ENCODE results near the gene KIF24. TPM values are rescaled to one million over a fixed set of nuclear protein-coding genes. Genes with fewer than 3 reads are reported as not detected.

Gene KIF24
- total RNA-seq, 5 donors from 2014 or later (not counting 1 experiment from before 2014, with no cell fraction given) = 0.15 to 0.41 (median 0.23) TPM

- H3K4me1 Mint-ChIP-seq = no peaks in the 10 kb centered on the region
- DNase-seq (no peak), ATAC-seq (replicated peaks in 1 of 4) (no peak)
- ChIA-PET POLR2A (no interaction called here), CTCF (interaction anchor here in 1 of 2 donors (0.7 kb wide), 1 partner anchor 44 kb away, joined by 5 read pairs; no protein-coding TSS in a partner anchor)
- H3K36me3 Mint-ChIP-seq = peaks cover 29% of the 10 kb centered on the region
- H3K4me3 Mint-ChIP-seq = no peak overlapping the region
- peaks cover 0 to 19% of the 10 kb centered on the region in 2 donors for H3K36me3 ChIP-seq (ENCODE audit: control insufficient read depth in 2 of 2, extremely low read depth in 1 of 2, insufficient read depth in 1 of 2, low read length in 1 of 2)
- H3K4me1 ChIP-seq (ENCODE audit: control insufficient read depth in 1 of 2, extremely low read depth in 1 of 2, insufficient read depth in 2 of 2, low read length in 2 of 2) = no peaks in the 10 kb centered on the region
- no peak overlapping the region for H3K4me3 ChIP-seq (ENCODE audit: control insufficient read depth in 1 of 2, extremely low read depth in 1 of 2, low read length in 1 of 2)
- H3K27ac ChIP-seq (ENCODE audit: low read length) = no peak overlapping the region
- H3K27me3 Mint-ChIP-seq = no peaks in the 10 kb centered on the region
- H3K9me3 Mint-ChIP-seq = no peaks in the 10 kb centered on the region
- H3K27me3 ChIP-seq (replicated peaks in 1 of 2; ENCODE audit: control insufficient read depth in 2 of 2, extremely low read depth in 1 of 2, insufficient read depth in 2 of 2, low read length in 1 of 2) = no peaks in the 10 kb centered on the region
- no peak overlapping the region for H3K27ac Mint-ChIP-seq
- H3K9me3 ChIP-seq = no peaks in the 10 kb centered on the region
Observed at GRCh38 chr9:34347800-34348158, 18.7 kb upstream of the KIF24 start.

- no peak for ATAC-seq (replicated peaks in 1 of 4)
- Mint-ChIP-seq H3K9me3 (no peaks in the 10 kb centered on the region), H3K27me3 (no peaks in the 10 kb centered on the region), H3K4me1 (no peaks in the 10 kb centered on the region), H3K36me3 (peaks cover 33% of the 10 kb centered on the region), H3K4me3 (no peak overlapping the region), H3K27ac (no peak overlapping the region)
- H3K27me3 ChIP-seq (replicated peaks in 1 of 2; ENCODE audit: control insufficient read depth in 2 of 2, extremely low read depth in 1 of 2, insufficient read depth in 2 of 2, low read length in 1 of 2) = no peaks in the 10 kb centered on the region
- H3K4me3 ChIP-seq (ENCODE audit: control insufficient read depth in 1 of 2, extremely low read depth in 1 of 2, low read length in 1 of 2) = no peak overlapping the region
- H3K9me3 ChIP-seq = no peaks in the 10 kb centered on the region
- DNase-seq = no peak
- ChIA-PET CTCF (interaction anchor here (0.6 to 0.7 kb wide), 3 partner anchors 30 to 155 kb away, joined by 3 to 5 read pairs (median 5); no protein-coding TSS in a partner anchor), POLR2A (no interaction called here)
- whole genome bisulfite sequencing (ENCODE audit: insufficient coverage) = 94% methylated on average over 6 of the region's 15 CpGs
- no peaks in the 10 kb centered on the region for H3K4me1 ChIP-seq (ENCODE audit: control insufficient read depth in 1 of 2, extremely low read depth in 1 of 2, insufficient read depth in 2 of 2, low read length in 2 of 2)
- H3K36me3 ChIP-seq (ENCODE audit: control insufficient read depth in 2 of 2, extremely low read depth in 1 of 2, insufficient read depth in 1 of 2, low read length in 1 of 2) = peaks cover 0 to 26% of the 10 kb centered on the region in 2 donors
- no peak overlapping the region for H3K27ac ChIP-seq (ENCODE audit: low read length)
Observed at GRCh38 chr9:34346873-34347799, 18.1 kb upstream of the KIF24 start.

- no peak overlapping the region for H3K4me3 ChIP-seq (ENCODE audit: control insufficient read depth in 1 of 2, extremely low read depth in 1 of 2, low read length in 1 of 2)
- CTCF ChIA-PET = interaction anchor here in 1 of 2 donors (0.6 kb wide), 1 partner anchor 12 kb away, joined by 11 read pairs; no protein-coding TSS in a partner anchor
- Mint-ChIP-seq H3K27me3 (no peaks in the 10 kb centered on the region), H3K36me3 (peaks cover 40% of the 10 kb centered on the region), H3K9me3 (no peaks in the 10 kb centered on the region), H3K4me3 (no peak overlapping the region), H3K27ac (no peak overlapping the region), H3K4me1 (peaks cover 0 to 5% (median 0%) of the 10 kb centered on the region in 3 donors)
- no CpG with 5 or more reads among the region's 1 CpG for WGBS (ENCODE audit: insufficient coverage)
- ATAC-seq (replicated peaks in 1 of 4) (no peak), DNase-seq (no peak)
- no peak overlapping the region for H3K27ac ChIP-seq (ENCODE audit: low read length)
- no peaks in the 10 kb centered on the region for H3K4me1 ChIP-seq (ENCODE audit: control insufficient read depth in 1 of 2, extremely low read depth in 1 of 2, insufficient read depth in 2 of 2, low read length in 2 of 2)
- H3K36me3 ChIP-seq (ENCODE audit: control insufficient read depth in 2 of 2, extremely low read depth in 1 of 2, insufficient read depth in 1 of 2, low read length in 1 of 2) = peaks cover 4 to 50% of the 10 kb centered on the region in 2 donors
- H3K9me3 ChIP-seq = no peaks in the 10 kb centered on the region
- POLR2A ChIA-PET = no interaction called here
- no peaks in the 10 kb centered on the region for H3K27me3 ChIP-seq (replicated peaks in 1 of 2; ENCODE audit: control insufficient read depth in 2 of 2, extremely low read depth in 1 of 2, insufficient read depth in 2 of 2, low read length in 1 of 2)
Observed at GRCh38 chr9:34343605-34344004, 14.5 kb upstream of the KIF24 start.

GRCh38 chr9:34343090-34343489 is 14.0 kb upstream of the KIF24 start:
- ATAC-seq (replicated peaks in 1 of 4) = no peak

GRCh38 chr9:34341659-34342295 is 12.7 kb upstream of the KIF24 start:
- no peak overlapping the region for H3K27ac ChIP-seq (ENCODE audit: low read length)
- H3K27me3 ChIP-seq (replicated peaks in 1 of 2; ENCODE audit: control insufficient read depth in 2 of 2, extremely low read depth in 1 of 2, insufficient read depth in 2 of 2, low read length in 1 of 2) = no peaks in the 10 kb centered on the region
- 95% methylated on average over 3 of the region's 7 CpGs for WGBS (ENCODE audit: insufficient coverage)
- no peaks in the 10 kb centered on the region for H3K9me3 Mint-ChIP-seq
- CTCF ChIA-PET = interaction anchor here in 1 of 2 donors (0.5 kb wide), 1 partner anchor 334 kb away, joined by 8 read pairs; no protein-coding TSS in a partner anchor
- H3K4me1 Mint-ChIP-seq = peaks cover 0 to 5% (median 0%) of the 10 kb centered on the region in 3 donors
- H3K27ac Mint-ChIP-seq = no peak overlapping the region
- H3K4me3 ChIP-seq (ENCODE audit: control insufficient read depth in 1 of 2, extremely low read depth in 1 of 2, low read length in 1 of 2) = no peak overlapping the region
- H3K36me3 Mint-ChIP-seq = peaks cover 38% of the 10 kb centered on the region
- H3K9me3 ChIP-seq = no peaks in the 10 kb centered on the region
- no peaks in the 10 kb centered on the region for H3K27me3 Mint-ChIP-seq
- no peak overlapping the region for H3K4me3 Mint-ChIP-seq
- no peak for DNase-seq
- POLR2A ChIA-PET = no interaction called here
- H3K4me1 ChIP-seq (ENCODE audit: control insufficient read depth in 1 of 2, extremely low read depth in 1 of 2, insufficient read depth in 2 of 2, low read length in 2 of 2) = no peaks in the 10 kb centered on the region
- H3K36me3 ChIP-seq (ENCODE audit: control insufficient read depth in 2 of 2, extremely low read depth in 1 of 2, insufficient read depth in 1 of 2, low read length in 1 of 2) = peaks cover 4 to 53% of the 10 kb centered on the region in 2 donors
- no peak for ATAC-seq (replicated peaks in 1 of 4)

More at GRCh38 chr9:34343090-34343489, 14.0 kb upstream of the KIF24 start:
- POLR2A ChIA-PET = no interaction called here
- Histone ChIP-seq H3K36me3 (ENCODE audit: control insufficient read depth in 2 of 2, extremely low read depth in 1 of 2, insufficient read depth in 1 of 2, low read length in 1 of 2) (peaks cover 4 to 53% of the 10 kb centered on the region in 2 donors), H3K27me3 (replicated peaks in 1 of 2; ENCODE audit: control insufficient read depth in 2 of 2, extremely low read depth in 1 of 2, insufficient read depth in 2 of 2, low read length in 1 of 2) (no peaks in the 10 kb centered on the region), H3K27ac (ENCODE audit: low read length) (no peak overlapping the region), H3K4me1 (ENCODE audit: control insufficient read depth in 1 of 2, extremely low read depth in 1 of 2, insufficient read depth in 2 of 2, low read length in 2 of 2) (no peaks in the 10 kb centered on the region), H3K9me3 (no peaks in the 10 kb centered on the region), H3K4me3 (ENCODE audit: control insufficient read depth in 1 of 2, extremely low read depth in 1 of 2, low read length in 1 of 2) (no peak overlapping the region)
- no peak for DNase-seq
- Mint-ChIP-seq H3K4me1 (peaks cover 0 to 5% (median 0%) of the 10 kb centered on the region in 3 donors), H3K27ac (no peak overlapping the region), H3K9me3 (no peaks in the 10 kb centered on the region), H3K4me3 (no peak overlapping the region), H3K36me3 (peaks cover 42% of the 10 kb centered on the region), H3K27me3 (no peaks in the 10 kb centered on the region)
- WGBS (ENCODE audit: insufficient coverage) = 94% methylated on average over 4 of the region's 5 CpGs
- CTCF ChIA-PET = interaction anchor here (0.6 to 1.1 kb wide), 3 partner anchors 10 to 181 kb away, joined by 3 to 11 read pairs (median 3); no protein-coding TSS in a partner anchor

- ChIA-PET POLR2A (no interaction called here), CTCF (interaction anchor here (0.5 to 0.7 kb wide), 3 partner anchors 74 to 158 kb away, joined by 3 to 7 read pairs (median 5); no protein-coding TSS in a partner anchor)
- peaks cover 3 to 5% (median 5%) of the 10 kb centered on the region in 3 donors for H3K4me1 Mint-ChIP-seq
- H3K27me3 Mint-ChIP-seq = no peaks in the 10 kb centered on the region
- ATAC-seq (replicated peaks in 1 of 4) (no peak), DNase-seq (no peak)
- no peaks in the 10 kb centered on the region for H3K9me3 Mint-ChIP-seq
- H3K27ac ChIP-seq (ENCODE audit: low read length) = no peak overlapping the region
- no peak overlapping the region for H3K4me3 Mint-ChIP-seq
- H3K4me1 ChIP-seq (ENCODE audit: control insufficient read depth in 1 of 2, extremely low read depth in 1 of 2, insufficient read depth in 2 of 2, low read length in 2 of 2) = no peaks in the 10 kb centered on the region
- 100% methylated on average over 1 of the region's 2 CpGs for WGBS (ENCODE audit: insufficient coverage)
- no peak overlapping the region for H3K4me3 ChIP-seq (ENCODE audit: control insufficient read depth in 1 of 2, extremely low read depth in 1 of 2, low read length in 1 of 2)
- no peaks in the 10 kb centered on the region for H3K27me3 ChIP-seq (replicated peaks in 1 of 2; ENCODE audit: control insufficient read depth in 2 of 2, extremely low read depth in 1 of 2, insufficient read depth in 2 of 2, low read length in 1 of 2)
- H3K36me3 Mint-ChIP-seq = peaks cover 31% of the 10 kb centered on the region
- H3K36me3 ChIP-seq (ENCODE audit: control insufficient read depth in 2 of 2, extremely low read depth in 1 of 2, insufficient read depth in 1 of 2, low read length in 1 of 2) = peaks cover 4 to 48% of the 10 kb centered on the region in 2 donors
- H3K27ac Mint-ChIP-seq = no peak overlapping the region
- no peaks in the 10 kb centered on the region for H3K9me3 ChIP-seq
Observed at GRCh38 chr9:34338665-34339385, 9.8 kb upstream of the KIF24 start.

All from T-cell (primary cell).